Right kidney (tissue), 1 donor: ENCODE data around the gene TTC28.
"Not testable (repeated sequence)": the region's sequence is repeated elsewhere in the genome, so short reads cannot be mapped to it uniquely, and the experiment has no call there.

Source experiments
- DNase-seq: peaks from one replicate; pipeline ENCODE4 v3.0.0-alpha.2; 2016

Gene TTC28

DNA sequence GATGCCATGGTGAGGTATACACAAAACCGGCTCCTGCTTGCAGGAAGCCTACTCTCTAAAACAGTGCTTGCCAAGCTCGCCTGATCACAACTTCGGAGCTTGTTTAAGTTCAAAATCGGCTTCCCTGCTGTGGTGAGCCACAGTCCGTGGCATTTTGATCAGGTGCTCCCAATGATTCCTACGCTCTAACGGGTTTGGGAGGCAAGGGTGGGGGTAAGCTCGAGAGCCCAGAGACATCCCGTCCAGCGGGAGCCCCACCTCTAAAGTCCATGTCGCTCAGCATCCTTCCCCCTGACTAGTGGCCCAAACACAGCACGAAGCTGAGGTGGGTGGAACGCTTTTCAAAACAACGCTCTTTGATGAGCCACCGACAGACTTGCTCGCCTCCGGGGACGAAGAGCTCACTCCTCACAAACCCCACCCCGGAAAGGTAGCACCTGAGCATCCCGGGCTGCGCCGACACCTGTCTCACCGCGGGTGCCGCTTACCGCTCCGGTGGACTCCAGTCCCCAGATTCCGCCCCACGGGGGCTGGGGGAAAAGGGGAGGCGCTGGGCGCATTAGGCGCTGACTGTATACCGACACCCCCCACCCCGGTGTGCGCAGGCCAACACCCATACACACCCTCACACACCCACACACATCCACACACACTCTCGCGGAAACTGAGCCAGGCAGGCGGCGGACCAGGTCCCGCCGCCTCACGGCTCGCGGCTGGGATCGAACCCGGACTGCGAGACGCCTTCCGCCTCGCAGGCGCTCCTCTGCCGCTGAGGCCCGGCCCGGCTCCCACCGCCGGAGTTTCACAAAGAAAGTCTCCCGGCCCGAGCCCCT, 646 bp downstream of the TTC28 start:
- DNase-seq = peak; percentile 80

DNA sequence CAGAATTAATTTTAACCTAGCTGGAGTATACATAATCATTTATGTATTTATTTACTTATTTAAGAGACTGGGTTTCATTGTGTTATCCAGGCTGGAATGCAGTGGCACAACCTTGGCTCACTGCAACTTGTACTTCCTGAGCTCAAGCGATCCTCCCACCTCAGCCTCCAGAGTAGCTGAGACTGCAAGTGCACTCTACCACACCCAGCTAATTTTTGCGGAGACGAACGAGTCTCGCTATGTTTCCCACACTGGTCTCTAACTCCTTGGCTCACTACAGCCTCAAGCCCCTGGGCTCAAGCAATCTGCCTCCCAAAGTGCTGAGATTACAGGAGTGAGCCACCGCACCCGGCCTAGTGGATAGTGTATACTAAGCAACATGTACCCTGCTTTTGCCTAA, 1.5 kb downstream of the TTC28 start:
- not testable (repeated sequence) for DNase-seq

DNA sequence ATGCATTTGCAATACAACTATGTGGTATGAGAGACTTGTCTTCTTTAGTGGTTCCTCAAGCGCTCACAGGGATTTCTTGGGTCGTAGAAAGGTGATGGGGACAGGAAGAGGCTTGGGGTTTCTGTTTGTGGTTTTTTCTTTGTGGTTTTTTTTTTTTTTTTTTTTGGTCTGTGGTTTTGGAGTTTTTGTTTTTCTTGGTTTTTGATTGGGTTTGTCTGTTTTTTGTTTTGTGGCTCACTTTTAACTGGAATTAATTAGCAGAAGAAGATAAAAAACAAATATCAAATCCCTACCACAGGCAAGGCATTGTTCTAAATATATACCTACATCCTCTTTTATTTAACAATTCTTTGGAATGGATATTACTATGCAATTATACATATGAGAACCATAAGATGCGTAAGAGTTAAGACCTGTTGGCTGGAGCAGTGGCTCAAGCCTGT, 5.5 kb downstream of the TTC28 start:
- DNase-seq = no peak

DNA sequence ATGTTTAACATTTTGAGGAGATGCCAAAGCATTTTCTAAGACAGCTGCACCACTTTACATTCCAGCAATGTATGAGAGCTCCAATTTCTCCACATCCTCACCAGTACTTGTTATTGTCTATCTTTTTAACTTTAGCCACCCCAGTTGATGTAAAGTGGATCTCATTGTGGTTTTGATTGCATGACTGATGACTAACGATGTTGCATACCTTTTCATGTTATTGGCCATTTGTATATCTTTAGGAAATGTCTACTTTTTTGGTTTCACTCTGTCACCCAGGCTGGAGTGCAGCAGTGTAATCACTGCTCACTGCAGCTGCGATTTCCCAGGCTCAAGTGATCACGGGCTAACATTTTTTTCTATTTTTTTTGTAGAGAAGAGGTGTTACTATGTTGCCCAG, 8.9 kb downstream of the TTC28 start:
- no peak for DNase-seq

DNA sequence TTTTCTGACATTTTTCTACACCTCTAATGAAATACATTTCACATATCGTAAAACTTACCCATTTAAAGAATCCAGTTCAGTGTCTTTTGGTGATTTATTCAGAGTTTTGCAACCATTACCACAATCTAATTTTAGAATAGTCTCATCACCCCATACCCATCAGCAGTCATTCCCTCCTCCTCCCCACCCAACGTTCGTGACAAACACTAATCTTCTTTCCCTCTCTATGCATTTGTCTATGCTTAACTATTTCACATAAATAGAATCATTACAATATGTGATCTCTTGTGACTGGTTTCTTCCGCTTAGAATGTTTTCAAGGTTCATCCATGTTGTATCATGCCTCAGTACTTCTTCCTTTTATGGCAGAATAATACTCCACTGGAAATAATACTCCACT, 9.5 kb downstream of the TTC28 start:
- no peak for DNase-seq

DNA sequence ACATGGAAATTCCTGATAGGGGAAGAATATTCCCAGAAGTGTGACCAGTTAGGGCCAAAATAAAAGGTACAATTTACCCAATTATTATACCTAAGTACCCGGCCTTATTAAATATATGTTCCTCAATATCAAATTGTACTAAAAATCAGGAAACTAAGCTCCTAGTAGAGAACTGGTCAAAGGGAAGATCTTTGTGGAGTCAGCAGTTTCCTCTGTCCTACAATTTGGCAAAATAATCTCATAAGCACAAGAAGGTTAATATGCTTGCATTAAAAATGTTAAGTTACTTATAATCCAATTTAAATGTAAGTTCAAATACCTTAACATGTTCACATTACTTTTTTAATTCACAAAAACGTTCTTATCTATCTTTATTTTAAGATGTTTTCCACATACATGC, 10.3 kb downstream of the TTC28 start:
- no peak for DNase-seq

DNA sequence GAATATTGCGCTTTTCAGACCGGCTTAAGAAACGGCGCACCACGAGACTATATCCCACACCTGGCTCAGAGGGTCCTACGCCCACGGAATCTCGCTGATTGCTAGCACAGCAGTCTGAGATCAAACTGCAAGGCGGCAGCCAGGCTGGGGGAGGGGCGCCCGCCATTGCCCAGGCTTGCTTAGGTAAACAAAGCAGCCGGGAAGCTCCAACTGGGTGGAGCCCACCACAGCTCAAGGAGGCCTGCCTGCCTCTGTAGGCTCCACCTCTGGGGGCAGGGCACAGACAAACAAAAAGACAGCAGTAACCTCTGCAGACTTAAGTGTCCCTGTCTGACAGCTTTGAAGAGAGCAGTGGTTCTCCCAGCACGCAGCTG, 16.1 kb downstream of the TTC28 start:
- DNase-seq = not testable (repeated sequence)

DNA sequence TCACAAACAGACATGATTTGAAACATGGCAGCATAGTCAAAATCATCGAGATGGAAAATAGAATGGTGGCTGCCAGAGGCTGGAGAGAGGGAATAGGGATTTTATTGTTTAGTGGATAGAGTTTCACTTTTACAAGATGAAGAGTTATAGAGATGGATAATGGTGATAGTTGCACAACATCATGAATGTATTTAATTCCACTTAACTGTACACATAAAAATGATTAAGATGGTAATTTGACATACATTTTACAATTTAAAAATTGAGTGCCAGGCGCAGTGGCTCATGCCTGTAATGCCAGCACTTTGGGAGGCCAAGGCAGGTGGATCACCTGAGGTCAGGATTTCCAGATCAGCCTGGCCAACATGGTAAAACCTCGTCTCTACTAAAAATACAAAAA, 21.2 kb downstream of the TTC28 start:
- no peak for DNase-seq

DNA sequence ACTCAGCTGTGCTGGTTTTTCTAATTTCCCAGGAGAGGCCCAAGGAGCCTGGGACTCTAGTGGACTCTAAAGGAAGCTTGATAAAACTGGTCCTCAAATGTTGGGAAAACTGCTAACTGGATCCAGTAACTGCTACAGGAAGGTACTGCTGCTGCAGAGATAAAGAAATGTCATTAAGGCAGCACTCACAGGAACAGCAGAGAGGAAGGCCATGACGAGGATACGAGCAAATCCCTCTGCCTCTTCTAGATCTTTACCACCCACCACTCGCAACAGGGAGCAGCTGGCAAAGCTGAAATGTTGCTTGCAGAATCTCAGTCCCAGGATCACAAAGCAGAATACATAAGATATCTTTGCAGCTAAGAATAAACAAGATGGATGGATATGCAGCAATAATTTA, 23.5 kb downstream of the TTC28 start:
- no peak for DNase-seq

DNA sequence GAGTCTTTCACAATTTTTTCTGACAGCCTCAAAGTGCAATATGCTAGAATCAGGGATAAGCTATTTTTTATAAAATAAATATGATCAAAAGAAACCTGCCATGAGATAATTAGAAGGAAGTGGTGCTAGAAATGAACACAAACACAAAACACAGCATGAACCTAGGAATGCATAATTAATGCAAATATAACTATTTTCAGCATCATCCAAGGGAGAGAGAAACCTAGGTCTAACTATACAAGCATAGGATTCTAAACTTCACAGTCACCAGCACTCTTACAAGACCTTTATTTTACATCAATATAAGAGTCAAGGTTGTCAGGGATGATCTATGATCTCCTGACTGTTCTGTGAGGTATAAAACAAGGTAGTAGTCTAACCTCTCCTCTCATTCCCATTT, 29.2 kb downstream of the TTC28 start:
- DNase-seq = no peak

DNA sequence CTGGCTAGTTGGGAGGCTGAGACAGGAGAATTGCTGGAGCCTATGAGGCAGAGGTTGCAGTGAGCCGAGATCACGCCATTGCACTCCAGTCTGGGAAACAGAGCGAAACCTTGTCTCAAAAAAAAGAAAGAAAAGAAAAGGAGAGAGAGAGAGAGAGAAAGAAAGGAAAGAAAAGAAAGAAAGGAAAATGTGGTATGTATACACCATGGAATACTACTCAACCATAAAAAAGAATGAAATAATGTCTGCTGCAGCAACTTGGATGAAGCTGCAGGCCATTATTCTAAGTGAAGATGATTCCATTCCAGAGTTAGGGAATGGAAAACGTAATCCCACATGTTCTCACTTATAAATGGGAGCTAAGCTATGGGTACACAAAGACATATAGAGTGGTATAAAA, 30.8 kb downstream of the TTC28 start:
- DNase-seq = no peak

DNA sequence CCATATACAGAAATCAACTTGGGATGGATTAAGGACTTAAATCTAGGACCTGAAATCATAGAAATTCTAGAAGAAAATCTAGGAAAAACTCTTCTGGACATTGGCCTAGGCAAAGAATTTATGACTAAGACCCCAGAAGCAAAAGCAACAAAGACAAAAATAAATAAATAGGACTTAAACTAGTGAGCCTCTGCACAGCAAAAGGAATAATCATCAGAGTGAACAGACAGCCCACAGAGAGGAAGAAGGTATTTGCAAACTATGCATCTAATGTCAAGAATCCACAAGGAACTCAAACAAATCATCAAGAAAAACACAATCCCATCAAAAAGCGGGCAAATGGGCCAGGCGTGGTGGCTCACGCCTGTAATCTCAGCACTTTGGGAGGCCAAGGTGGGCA, 32.4 kb downstream of the TTC28 start:
- DNase-seq = no peak

DNA sequence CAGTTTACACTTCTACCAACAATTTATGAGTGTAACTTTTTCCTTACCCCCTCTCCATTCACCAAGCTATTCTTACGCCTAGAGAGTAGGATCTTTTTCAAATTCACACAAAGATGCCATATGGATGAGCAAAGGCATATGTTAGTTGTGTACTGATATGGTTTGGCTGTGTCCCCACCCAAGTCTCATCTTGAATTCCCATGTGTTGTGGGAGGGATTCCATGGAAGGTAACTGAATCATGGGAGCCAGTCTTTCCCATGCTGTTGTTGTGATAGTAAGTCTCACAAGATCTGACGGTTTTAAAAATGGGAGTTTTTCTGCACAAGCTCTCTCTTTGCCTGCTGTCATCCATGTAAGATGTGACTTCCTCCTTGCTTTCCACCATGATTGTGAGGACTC, 40.3 kb downstream of the TTC28 start:
- no peak for DNase-seq

DNA sequence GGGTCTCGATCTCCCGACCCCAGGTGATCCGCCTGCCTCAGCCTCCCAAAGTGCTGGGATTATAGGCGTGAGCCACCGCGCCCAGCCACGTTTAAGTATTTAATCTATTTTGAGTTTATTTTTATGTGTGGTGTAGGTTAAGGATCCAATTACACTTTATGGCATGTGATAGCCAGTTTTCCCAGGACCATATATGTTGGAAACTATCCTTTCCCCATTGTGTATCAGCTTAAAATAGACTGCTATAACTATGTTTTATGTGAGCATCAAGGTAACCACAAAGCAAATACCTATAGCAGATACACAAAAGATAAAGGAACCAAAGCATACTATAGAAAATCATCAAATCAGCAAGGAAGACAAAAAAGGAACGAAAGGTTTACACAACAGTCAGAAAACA, 42.4 kb downstream of the TTC28 start:
- no peak for DNase-seq

DNA sequence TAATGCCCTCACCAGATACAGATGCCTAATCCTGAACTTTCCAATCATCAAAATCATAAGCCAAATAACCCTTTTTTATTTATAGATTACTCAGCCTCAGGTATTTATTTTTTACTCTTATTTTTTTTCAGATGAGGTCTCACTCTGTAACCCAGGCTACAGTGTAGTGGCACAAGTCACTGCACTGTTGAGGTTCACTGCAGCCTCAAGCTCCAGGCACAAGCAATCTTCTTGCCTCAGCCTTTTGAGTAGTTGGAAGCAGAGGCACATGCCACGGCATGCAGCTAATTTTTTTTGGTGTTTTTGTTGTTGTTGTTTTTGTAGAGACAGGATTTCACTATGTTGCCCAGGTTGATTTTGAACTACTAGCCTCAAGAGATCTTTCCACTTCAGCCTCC, 49.5 kb downstream of the TTC28 start:
- no peak for DNase-seq

DNA sequence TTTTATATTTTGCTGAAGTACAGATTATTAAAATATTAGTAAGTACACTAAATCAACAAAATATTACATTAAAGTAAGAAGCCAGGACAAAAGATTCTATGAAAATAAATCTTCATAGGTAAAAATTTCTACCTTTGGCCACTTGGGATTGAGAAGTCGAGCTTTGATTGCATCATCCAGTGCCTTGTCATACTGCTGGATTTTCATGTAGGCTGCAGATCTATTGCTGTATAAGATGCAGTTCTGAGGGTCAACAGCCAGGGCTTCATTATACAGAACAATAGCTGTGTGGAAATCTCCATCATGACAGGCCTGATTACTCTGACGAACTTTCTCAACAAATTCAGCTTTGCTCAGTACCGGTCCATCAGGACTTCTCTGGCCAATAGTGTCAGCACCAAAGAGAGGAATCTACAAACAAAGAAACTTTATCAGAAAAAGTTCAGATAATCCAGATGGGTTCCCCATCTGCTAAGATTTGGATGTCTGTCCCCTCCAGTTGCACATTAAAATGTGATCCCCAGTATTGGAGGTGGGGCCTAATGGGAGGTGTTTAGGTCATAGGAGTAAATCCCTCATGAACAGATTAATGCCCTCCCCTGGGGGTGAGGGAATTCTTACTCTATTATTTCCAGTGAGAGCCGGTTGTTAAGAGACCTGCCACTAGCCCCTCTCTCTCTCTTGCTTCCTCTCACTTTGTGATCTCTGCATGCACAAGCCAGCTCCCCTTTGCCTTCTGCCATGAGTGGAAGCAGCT, 50.0 kb downstream of the TTC28 start:
- no peak for DNase-seq

DNA sequence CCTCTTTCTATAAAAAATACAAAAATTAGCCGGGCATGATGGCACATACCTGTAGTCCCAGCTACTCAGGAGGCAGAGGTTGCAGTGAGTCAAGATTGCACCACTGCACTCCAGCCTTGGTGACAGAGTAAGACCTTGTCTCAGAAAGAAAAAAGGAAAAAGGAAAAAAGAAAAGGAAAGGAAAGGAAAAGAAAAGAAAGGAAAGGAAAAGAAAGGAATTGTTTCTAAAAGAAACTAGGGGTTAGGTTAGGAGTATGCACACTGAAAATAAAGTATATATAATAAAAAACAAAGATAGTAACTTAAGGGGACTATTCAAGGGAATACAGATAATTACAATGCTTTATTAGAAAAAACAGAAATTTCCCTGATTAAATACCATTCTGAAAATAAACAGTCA, 50.9 kb downstream of the TTC28 start:
- DNase-seq = no peak

DNA sequence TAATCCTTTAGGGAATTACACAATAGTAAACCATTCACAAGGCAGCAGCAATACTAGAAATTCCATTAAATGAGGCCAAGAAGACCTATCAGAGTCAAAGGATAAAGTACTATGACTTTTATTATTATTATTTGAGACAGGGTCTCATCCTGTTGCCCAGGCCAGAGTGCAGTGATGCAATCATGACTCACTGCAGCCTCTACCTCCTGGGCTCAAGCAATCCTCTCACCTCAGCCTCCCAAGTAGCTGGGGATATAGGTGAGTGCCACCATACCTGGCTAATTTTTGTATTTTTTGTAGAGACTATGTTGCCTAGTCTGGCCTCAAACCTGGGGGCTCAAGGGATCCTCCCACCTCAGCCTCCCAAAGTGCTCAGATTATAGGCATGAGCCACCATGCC, 51.8 kb downstream of the TTC28 start:
- no peak for DNase-seq

DNA sequence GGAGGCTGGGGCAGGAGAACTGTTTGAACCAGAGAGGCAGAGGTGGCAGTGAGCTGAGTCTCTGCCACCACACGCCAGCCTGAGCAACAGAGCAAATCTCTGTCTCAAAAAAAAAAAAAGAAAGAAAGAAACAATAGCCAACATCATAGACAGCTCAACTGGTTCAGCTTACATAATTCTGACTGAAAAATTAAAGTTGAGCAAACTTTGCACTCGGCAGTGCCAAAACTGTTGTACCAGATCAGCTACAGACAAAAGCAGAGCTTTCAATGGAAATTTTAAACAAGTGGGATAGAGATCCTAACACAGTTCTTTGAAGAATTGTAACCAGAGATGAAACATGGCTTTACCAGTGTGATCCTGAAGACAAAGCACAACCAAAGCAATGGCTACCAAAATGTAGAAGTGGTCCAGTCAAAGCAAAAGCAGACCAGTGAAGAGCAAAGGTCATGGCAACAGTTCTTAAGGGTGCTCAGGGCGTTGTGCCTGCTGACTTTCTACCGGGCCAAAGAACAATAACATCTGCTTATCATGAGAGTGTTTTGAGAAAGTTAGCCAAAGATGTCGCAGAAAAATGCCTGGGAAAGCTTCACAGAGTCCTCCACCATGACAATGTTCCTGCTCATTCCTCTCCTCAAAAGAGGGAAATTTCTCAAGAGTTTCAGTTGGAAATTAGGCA, 59.3 kb downstream of the TTC28 start:
- no peak for DNase-seq

DNA sequence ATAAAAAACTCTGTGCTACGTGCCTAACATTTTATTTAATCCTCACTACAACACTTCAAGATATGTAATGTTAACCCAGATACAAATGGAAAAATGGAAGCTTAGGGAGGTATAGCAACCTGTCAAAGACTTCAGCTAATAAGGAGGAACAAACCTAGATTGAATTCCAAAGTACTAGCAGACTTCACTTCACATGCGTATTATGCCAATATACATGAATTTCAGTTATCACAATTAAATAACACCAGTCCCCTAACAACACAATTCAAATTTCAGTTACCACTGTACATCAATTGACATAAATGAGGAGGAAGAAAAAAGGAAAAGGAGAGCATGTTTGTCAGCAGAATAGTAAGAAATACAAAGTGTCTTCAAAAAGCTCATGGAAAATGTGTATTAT, 60.4 kb downstream of the TTC28 start:
- no peak for DNase-seq

DNA sequence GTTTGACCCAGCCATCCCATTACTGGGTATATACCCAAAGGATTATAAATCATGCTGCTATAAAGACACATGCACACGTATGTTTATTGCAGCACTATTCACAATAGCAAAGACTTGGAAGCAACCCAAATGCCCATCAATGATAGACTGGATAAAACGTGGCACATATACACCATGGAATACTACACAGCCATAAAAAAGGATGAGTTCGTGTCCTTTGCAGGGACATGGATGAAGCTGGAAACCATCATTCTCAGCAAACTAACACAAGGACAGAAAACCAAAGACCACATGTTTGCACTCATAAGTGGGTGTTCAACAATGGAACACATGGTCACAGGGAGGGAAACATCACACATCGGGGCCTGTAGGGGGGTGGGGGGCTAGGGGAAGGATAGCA, 64.2 kb downstream of the TTC28 start:
- not testable (repeated sequence) for DNase-seq

DNA sequence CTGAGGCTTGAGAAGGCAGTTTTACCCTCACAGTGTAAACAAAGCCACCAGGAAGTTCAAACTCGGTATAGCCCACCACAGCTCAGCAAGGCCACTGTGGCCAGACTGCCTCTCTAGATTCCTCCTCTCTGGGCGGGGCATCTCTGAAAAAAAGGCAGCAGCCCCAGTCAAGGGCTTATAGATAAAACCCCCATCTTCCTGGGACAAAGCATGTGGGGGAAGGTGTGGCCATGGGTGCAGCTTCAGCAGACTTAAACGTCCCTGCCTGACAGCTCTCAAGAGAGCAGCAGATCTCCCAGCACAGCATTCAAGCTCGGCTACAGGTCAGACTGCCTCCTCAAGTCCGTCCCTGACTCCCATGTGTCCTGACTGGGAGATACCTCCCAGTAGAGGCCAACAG, 69.7 kb downstream of the TTC28 start:
- no peak for DNase-seq

DNA sequence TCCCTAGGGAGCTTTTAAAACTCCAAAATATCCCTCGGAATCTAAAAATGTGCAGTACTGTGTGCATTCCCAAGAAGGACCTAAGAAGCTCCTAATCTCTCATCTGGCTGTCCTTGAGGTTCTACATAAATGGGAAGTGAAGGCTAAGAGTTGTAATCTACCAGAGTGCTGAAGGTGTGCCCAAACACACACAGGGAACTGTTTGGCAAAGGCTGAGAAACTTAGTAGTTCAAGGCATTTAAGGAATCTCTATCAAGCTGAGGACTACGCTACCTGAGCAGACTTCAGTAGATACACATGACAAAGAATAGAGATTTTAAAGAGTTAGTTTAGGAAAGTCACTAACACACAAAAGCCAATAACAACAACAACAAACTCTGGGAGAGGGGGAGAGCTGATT, 71.1 kb downstream of the TTC28 start:
- DNase-seq = no peak

DNA sequence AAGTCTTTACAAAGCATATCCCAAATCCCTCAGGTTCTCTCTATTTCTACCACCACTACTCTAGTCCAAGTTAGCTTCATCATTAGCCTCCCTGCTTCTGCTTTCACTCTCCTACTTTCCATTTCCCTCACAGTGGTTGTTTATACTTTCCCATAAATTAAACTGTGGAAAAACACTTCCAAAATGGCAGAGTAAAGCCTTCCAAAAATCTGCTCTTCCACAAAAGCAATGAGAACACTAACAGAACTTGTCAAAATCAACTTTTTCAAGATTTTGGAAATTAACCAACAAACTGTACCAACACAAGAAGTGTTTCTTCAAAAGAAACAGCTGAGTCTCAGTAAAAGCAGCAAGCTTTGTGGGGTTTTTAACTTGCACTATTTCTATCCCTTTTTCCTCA, 71.8 kb downstream of the TTC28 start:
- no peak for DNase-seq
